ENCODE results near the gene AIP.

Gene AIP

DNA sequence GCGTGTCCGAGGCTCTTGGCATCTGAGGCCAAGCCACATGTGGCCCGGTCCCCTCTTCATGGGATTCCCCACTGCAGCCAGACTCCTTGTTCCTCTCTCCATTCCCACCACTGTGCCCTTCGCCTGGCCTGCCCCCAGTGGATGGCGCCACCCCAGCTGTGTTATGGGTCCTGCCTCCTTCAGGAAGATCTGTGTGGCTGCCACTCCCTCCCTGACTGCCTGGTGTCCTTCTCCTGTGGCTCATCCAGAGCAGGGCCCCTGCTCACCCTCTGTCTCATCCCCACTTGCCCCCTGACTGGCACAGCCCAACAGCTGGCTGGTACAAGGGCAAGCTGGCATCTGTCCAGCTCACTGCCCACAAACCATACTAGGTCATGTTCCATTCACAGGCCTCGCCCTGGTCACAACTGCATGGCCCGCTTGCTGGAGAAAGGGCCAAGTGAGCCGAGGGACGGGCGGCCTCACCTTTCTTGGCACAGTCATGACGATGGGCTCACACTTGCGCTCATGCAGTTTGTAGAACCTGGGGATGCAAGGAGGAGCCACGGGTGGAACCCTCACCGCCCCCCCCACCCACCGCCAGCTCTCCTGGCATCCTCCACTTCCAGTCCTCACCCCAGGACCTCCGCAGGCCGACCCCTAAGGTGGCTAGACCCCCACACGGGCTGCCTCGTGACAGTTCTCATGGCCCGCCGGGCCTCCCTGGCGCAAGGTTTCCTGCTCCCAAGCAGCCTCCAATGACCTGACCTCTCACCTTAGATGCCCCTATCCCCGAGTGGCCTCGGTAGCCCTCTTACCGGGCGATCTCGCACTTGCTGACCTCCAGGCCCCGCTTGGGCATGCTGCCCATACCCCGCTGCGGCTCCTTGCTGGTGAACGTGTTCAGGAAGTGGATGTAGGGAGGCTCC lies 43.3 kb upstream of the AIP start:
- peak overlapping the region; percentile 96 for H3K27ac ChIP-seq (ENCODE audit: low read length)
- TF ChIP-seq EZH2phosphoT487 (IDR thresholded peaks at IDR 0.05; ENCODE audit: low read depth), result no peak
- TF ChIP-seq, protein P1, sequence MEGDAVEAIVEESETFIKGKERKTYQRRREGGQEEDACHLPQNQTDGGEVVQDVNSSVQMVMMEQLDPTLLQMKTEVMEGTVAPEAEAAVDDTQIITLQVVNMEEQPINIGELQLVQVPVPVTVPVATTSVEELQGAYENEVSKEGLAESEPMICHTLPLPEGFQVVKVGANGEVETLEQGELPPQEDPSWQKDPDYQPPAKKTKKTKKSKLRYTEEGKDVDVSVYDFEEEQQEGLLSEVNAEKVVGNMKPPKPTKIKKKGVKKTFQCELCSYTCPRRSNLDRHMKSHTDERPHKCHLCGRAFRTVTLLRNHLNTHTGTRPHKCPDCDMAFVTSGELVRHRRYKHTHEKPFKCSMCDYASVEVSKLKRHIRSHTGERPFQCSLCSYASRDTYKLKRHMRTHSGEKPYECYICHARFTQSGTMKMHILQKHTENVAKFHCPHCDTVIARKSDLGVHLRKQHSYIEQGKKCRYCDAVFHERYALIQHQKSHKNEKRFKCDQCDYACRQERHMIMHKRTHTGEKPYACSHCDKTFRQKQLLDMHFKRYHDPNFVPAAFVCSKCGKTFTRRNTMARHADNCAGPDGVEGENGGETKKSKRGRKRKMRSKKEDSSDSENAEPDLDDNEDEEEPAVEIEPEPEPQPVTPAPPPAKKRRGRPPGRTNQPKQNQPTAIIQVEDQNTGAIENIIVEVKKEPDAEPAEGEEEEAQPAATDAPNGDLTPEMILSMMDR (IDR thresholded peaks at IDR 0.05; ENCODE audit: low read depth, low read length), result peak; percentile 55
- no peaks in the 10 kb centered on the region for H3K27me3 ChIP-seq (ENCODE audit: low read depth, low read length)
- H4K20me1 ChIP-seq (ENCODE audit: insufficient read depth, low read length), result no peaks in the 10 kb centered on the region
- peaks cover 43% of the 10 kb centered on the region for H3K79me2 ChIP-seq (ENCODE audit: low read length)
- peak overlapping the region; percentile 99 for H3K4me2 ChIP-seq (ENCODE audit: low read length)
- H3K4me1 ChIP-seq (ENCODE audit: low read length), result peaks cover 56% of the 10 kb centered on the region
- peak overlapping the region; percentile 83 for H3K4me3 ChIP-seq (ENCODE audit: low read length)
- H3K9ac ChIP-seq (ENCODE audit: low read length), result peak overlapping the region; percentile 99; the same call in 1 of the 2 replicates
- no peak overlapping the region for H2AFZ ChIP-seq (ENCODE audit: low read depth, low read length)
- H3K36me3 ChIP-seq (replicated peaks; ENCODE audit: low read depth, low read length), result peaks cover 23% of the 10 kb centered on the region
- no peaks in the 10 kb centered on the region for H3K9me3 ChIP-seq (ENCODE audit: insufficient read depth, low read length)

DNA sequence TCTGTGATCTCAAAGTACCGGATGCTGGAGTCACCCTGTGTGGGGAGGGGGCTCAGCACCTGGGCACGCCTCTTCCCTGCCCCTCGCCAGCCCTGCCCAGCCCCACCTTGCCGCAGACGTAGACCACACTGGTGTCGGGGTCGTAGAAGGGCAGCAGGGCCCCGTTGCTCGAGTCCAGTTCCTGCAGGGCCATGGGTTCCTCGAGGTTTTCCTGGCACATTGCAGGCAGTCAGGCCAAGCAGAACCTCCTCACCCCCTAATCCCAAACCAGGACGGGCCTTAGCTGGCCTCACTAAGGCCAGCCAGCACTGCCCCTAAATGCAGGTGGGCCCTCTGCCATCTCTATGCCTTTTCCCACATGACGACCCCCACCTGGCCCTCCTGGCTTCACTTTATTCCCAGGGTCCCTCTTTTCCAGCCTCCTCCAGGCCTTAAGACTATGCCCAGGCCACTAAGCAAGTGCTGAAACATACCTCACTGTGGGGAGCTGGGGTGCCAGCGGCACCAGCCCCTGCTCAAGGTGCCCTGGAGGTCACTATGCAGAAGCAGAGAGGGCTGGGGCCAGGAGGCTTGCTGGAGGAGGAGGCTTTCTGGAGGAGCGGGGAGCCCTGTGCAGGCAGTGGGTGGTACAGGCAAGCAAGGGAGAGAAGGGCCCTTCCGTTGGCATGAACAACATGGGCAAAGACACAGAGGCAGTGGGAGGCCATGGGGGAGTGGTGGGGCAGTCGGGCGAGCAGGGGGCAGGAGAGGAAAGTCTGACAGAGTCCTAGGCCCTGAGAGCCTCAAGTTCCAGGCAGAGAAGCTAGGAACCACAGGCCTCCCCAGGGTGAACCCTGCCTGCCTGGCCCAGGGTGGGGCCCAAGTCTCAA lies 42.4 kb upstream of the AIP start:
- Histone ChIP-seq H4K20me1 (ENCODE audit: insufficient read depth, low read length) (no peaks in the 10 kb centered on the region), H3K27ac (ENCODE audit: low read length) (peak overlapping the region; percentile 18), H3K79me2 (ENCODE audit: low read length) (peaks cover 34% of the 10 kb centered on the region), H3K4me1 (ENCODE audit: low read length) (peaks cover 56% of the 10 kb centered on the region), H3K9ac (ENCODE audit: low read length) (no peak overlapping the region), H3K4me3 (ENCODE audit: low read length) (no peak overlapping the region), H3K4me2 (ENCODE audit: low read length) (no peak overlapping the region), H2AFZ (ENCODE audit: low read depth, low read length) (no peak overlapping the region), H3K9me3 (ENCODE audit: insufficient read depth, low read length) (no peaks in the 10 kb centered on the region), H3K27me3 (ENCODE audit: low read depth, low read length) (no peaks in the 10 kb centered on the region), H3K36me3 (replicated peaks; ENCODE audit: low read depth, low read length) (peaks cover 16% of the 10 kb centered on the region)
- TF ChIP-seq, protein P1 (IDR thresholded peaks at IDR 0.05; ENCODE audit: low read depth, low read length), result no peak
- TF ChIP-seq EZH2phosphoT487 (IDR thresholded peaks at IDR 0.05; ENCODE audit: low read depth), result no peak

DNA sequence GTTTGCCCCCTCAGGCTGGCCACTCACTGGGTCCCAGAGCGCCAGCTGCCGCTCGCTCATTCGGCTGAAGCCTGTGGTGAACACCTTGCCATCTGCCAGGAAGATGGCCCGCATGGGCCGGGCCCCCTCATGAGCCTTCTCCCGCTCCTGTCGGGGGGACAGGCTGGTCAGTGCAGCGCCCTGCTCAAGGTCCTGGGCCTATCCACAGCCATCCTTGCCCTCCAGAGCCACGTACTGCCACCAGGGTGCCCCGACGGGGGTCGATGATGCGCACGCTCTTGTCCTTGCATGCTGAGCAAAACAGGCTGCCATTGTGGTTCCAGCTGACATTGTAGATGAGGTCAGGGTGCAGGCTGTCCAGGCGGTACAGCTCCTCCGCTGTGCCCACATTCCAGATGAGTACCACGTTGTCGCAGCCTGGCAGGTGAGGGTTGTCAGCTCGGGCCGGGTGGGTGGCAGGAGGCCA lies 41.7 kb upstream of the AIP start:
- H3K36me3 ChIP-seq (replicated peaks; ENCODE audit: low read depth, low read length), result peaks cover 10% of the 10 kb centered on the region
- no peaks in the 10 kb centered on the region for H4K20me1 ChIP-seq (ENCODE audit: insufficient read depth, low read length)
- H3K9me3 ChIP-seq (ENCODE audit: insufficient read depth, low read length), result no peaks in the 10 kb centered on the region
- peaks cover 27% of the 10 kb centered on the region for H3K79me2 ChIP-seq (ENCODE audit: low read length)
- H3K4me3 ChIP-seq (ENCODE audit: low read length), result no peak overlapping the region
- no peak overlapping the region for H3K4me2 ChIP-seq (ENCODE audit: low read length)
- TF ChIP-seq, protein P1 (IDR thresholded peaks at IDR 0.05; ENCODE audit: low read depth, low read length), result no peak
- no peak for TF ChIP-seq EZH2phosphoT487 (IDR thresholded peaks at IDR 0.05; ENCODE audit: low read depth)
- H3K27me3 ChIP-seq (ENCODE audit: low read depth, low read length), result no peaks in the 10 kb centered on the region
- no peak overlapping the region for H2AFZ ChIP-seq (ENCODE audit: low read depth, low read length)
- H3K9ac ChIP-seq (ENCODE audit: low read length), result no peak overlapping the region
- peaks cover 56% of the 10 kb centered on the region for H3K4me1 ChIP-seq (ENCODE audit: low read length)
- H3K27ac ChIP-seq (ENCODE audit: low read length), result peak overlapping the region; percentile 18; the same call in 1 of the 2 replicates
